Fibroblast of mammary gland (primary cell): ENCODE measurements around the gene CCDC126.

Experiments
- DNase-seq: peaks from one replicate; pipeline ENCODE4 v3.0.0-alpha.2; 2010; ENCODE audit warnings: low read depth
- H3K4me3 ChIP-seq: 2 replicates; pipeline ENCODE4 v1.5.1; 2011; ENCODE audit warnings: low read depth, mild to moderate bottlenecking, low read length, moderate library complexity; ENCODE audit not compliant: control insufficient read depth
- CTCF ChIP-seq: conservative IDR thresholded peaks from 2 replicates; pipeline ENCODE4 v1.5.1; 2011; ENCODE audit warnings: low read depth, low read length, inconsistent platforms; ENCODE audit not compliant: control insufficient read depth, insufficient read depth

CCDC126 gene

GRCh38 chr7:23619141-23619540 is 22.0 kb downstream of the CCDC126 start:
- DNase-seq = no peak
- no peak overlapping the region for H3K4me3 ChIP-seq
- no peak for TF ChIP-seq CTCF

- no peak overlapping the region for H3K4me3 ChIP-seq
- DNase-seq = peak; percentile 50
- no peak for TF ChIP-seq CTCF
These were observed 25.3 kb downstream of the CCDC126 start for GRCh38 chr7:23622506-23622925.

- H3K4me3 ChIP-seq = no peak overlapping the region
- no peak for TF ChIP-seq CTCF
- DNase-seq = no peak
These were observed 31.2 kb downstream of the CCDC126 start for GRCh38 chr7:23628370-23628769.

- DNase-seq = no peak
- H3K4me3 ChIP-seq = no peak overlapping the region
- TF ChIP-seq CTCF = no peak
These were observed 36.2 kb downstream of the CCDC126 start for GRCh38 chr7:23633417-23633816.

- no peak for DNase-seq
- no peak for TF ChIP-seq CTCF
- no peak overlapping the region for H3K4me3 ChIP-seq
These were observed 48.6 kb downstream of the CCDC126 start for GRCh38 chr7:23645822-23646221.

GRCh38 chr7:23653942-23654341 is 56.8 kb downstream of the CCDC126 start:
- TF ChIP-seq CTCF = no peak
- DNase-seq = no peak
- no peak overlapping the region for H3K4me3 ChIP-seq

GRCh38 chr7:23654508-23654907 is 57.3 kb downstream of the CCDC126 start:
- peak; percentile 43 for DNase-seq

More at GRCh38 chr7:23654508-23654907, 57.3 kb downstream of the CCDC126 start:
- no peak overlapping the region for H3K4me3 ChIP-seq
- peak; percentile 50 for TF ChIP-seq CTCF
